Gastroesophageal sphincter (tissue), 4 donors: ENCODE data around the gene PARD6G. TPM values are rescaled to one million over a fixed set of nuclear protein-coding genes. Genes with fewer than 3 reads are reported as not detected.

Source experiments
- ATAC-seq: fragments of 150-250 bp; one replicate; pipeline ENCODE4 v1.9.1; 2016; ENCODE audit warnings: mild to moderate bottlenecking, moderate library complexity
- H3K27ac ChIP-seq, 4 donors: fragments of 200-600 bp; sonication (generic) in 3 of 4; 1 replicate in 3 of 4; 2 replicates in 1 of 4; pipeline ENCODE4 v1.5.1; 2016 to 2019
- H3K27me3 ChIP-seq: fragments of 200-600 bp; sonication (generic); one replicate; pipeline ENCODE4 v1.5.1; 2019
- H3K36me3 ChIP-seq, 2 donors: fragments of 200-600 bp; sonication (generic); one replicate each; pipeline ENCODE4 v1.5.1; 2019; ENCODE audit warnings: control low read depth in 1 of 2
- H3K4me1 ChIP-seq, 3 donors: fragments of 200-600 bp; sonication (generic); 1 replicate in 2 of 3; 2 replicates in 1 of 3; pipeline ENCODE4 v1.5.1; 2016 to 2019; ENCODE audit warnings: control low read depth in 2 of 3
- H3K4me3 ChIP-seq, 2 donors: fragments of 200-600 bp; sonication (generic); one replicate each; pipeline ENCODE4 v1.5.1; 2019; ENCODE audit warnings: mild to moderate bottlenecking in 1 of 2, moderate library complexity in 1 of 2
- H3K9me3 ChIP-seq, 3 donors: fragments of 200-600 bp; sonication (generic); one replicate each; pipeline ENCODE4 v1.5.1; 2017 to 2019; ENCODE audit warnings: control low read depth in 2 of 3
- CTCF ChIP-seq, 4 experiments: fragments of 200-600 bp in 2 of 4; fragments of 450-650 bp in 2 of 4; sonication (generic) in 1 of 4; IDR thresholded peaks; one replicate each; pipeline ENCODE4 v1.5.1; 2017 to 2019; ENCODE audit warnings: antibody characterized with exemption in 4 of 4, mild to moderate bottlenecking in 2 of 4, moderate library complexity in 2 of 4
- EP300 ChIP-seq: sonication (generic); formaldehyde crosslinking; IDR thresholded peaks from one replicate; pipeline ENCODE4 v1.6.1; 2017; ENCODE audit warnings: antibody characterized with exemption, mild to moderate bottlenecking
- POLR2A ChIP-seq, 2 donors: fragments of 450-650 bp; IDR thresholded peaks; one replicate each; pipeline ENCODE4 v1.6.1; 2017; ENCODE audit warnings: antibody characterized with exemption in 2 of 2, mild to moderate bottlenecking in 2 of 2, moderate library complexity in 1 of 2
- POLR2AphosphoS5 ChIP-seq: sonication (generic); formaldehyde crosslinking; IDR thresholded peaks from one replicate; pipeline ENCODE4 v1.6.1; 2017; ENCODE audit warnings: antibody characterized with exemption
- WGBS, 2 donors: methylation state at CpG; one replicate each; pipeline ENCODE4 v1.1.5; 2018; ENCODE audit warnings: low coverage in 1 of 2; 5-methylcytosine and 5-hydroxymethylcytosine counted together
- total RNA-seq, 4 donors: library from RNA; depleted of rRNA; stranded (reverse); fragments of >200 nt; gene quantifications; one replicate each; pipeline ENCODE4 v1.1.0, GENCODE V29; 2016

The PARD6G gene
- total RNA-seq, 4 donors from 2014 or later, result 3.7 to 14.0 (median 8.6) TPM

GRCh38 chr18:80208620-80209019, 38.7 kb downstream of the PARD6G start:
- 100% methylated on average over 2 of the region's 4 CpGs for WGBS, 2 donors
- Histone ChIP-seq H3K9me3 (no peaks in the 10 kb centered on the region), H3K36me3 (no peaks in the 10 kb centered on the region), H3K27me3 (no peaks in the 10 kb centered on the region), H3K4me1 (no peaks in the 10 kb centered on the region), H3K4me3 (no peak overlapping the region), H3K27ac (no peak overlapping the region)
- no peak for ATAC-seq
- TF ChIP-seq POLR2AphosphoS5 (no peak), CTCF (IDR thresholded peaks at IDR 0.05) (no peak), POLR2A (IDR thresholded peaks at IDR 0.05) (no peak), EP300 (no peak)

DNA sequence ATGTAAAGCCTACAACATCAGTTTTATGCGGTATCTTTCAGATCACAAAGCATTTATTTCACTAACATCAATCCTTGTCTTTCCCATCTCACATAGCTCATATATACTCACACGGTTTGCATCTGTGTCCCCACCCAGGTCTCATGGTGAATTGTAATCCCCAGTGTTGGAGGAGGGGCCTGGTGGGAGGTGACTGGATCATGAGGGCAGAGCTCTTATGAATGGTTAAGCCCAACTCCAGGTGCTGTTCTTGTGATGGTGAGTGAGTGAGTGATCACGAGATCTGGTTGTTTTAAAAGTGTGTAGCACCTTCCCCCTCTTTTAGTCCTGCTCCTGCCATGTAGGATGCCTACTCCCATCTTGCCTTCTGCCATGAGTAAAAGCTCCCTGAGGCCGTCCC, 42.0 kb downstream of the PARD6G start:
- 78 to 80% methylated on average over 2 to 3 of the region's 4 CpGs for WGBS, 2 donors
- no peak for ATAC-seq
- Histone ChIP-seq H3K9me3 (no peaks in the 10 kb centered on the region), H3K4me1 (peaks cover 0 to 15% (median 0%) of the 10 kb centered on the region in 3 donors), H3K27ac (no peak overlapping the region), H3K27me3 (no peaks in the 10 kb centered on the region), H3K36me3 (no peaks in the 10 kb centered on the region), H3K4me3 (no peak overlapping the region)
- TF ChIP-seq POLR2A (IDR thresholded peaks at IDR 0.05) (no peak), POLR2AphosphoS5 (no peak), CTCF (IDR thresholded peaks at IDR 0.05) (no peak), EP300 (no peak)

DNA sequence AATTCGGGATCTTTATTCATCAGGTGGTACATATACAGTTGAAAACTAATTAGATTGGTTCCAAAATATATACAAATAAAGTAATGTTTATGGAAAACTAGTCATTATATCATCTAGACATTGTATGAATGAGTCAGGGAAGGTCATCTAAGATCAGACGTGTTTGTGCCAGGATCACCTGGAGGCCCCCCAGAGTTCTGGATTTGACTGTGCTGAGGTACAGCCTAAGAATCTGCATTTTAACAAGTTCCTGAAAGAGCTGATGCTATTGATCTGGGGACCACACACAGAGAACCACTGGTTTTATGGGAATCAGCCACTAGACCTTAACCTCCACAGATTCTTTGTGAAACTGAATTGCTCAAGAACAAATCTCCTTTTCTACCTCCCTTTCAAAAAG, 43.2 kb downstream of the PARD6G start:
- Histone ChIP-seq H3K4me3 (no peak overlapping the region), H3K4me1 (peaks cover 0 to 15% (median 0%) of the 10 kb centered on the region in 3 donors), H3K36me3 (no peaks in the 10 kb centered on the region), H3K27ac (no peak overlapping the region), H3K9me3 (no peaks in the 10 kb centered on the region), H3K27me3 (no peaks in the 10 kb centered on the region)
- no peak for ATAC-seq
- WGBS, 2 donors, result 86 to 100% methylated on average over 1 to 2 of the region's 2 CpGs
- no peak for TF ChIP-seq POLR2AphosphoS5
- no peak for TF ChIP-seq POLR2A (IDR thresholded peaks at IDR 0.05)
- no peak for TF ChIP-seq CTCF (IDR thresholded peaks at IDR 0.05)
- no peak for TF ChIP-seq EP300

- WGBS, 2 donors, result 73 to 89% methylated on average over 6 of the region's 6 CpGs
- Histone ChIP-seq H3K27me3 (no peaks in the 10 kb centered on the region), H3K4me3 (no peak overlapping the region), H3K9me3 (no peaks in the 10 kb centered on the region), H3K27ac (no peak overlapping the region), H3K36me3 (no peaks in the 10 kb centered on the region), H3K4me1 (peaks cover 0 to 15% (median 0%) of the 10 kb centered on the region in 3 donors)
- no peak for ATAC-seq
- no peak for TF ChIP-seq POLR2A (IDR thresholded peaks at IDR 0.05)
Observed at GRCh38 chr18:80203249-80203648, 44.1 kb downstream of the PARD6G start.

- Histone ChIP-seq H3K4me1 (peaks cover 0 to 15% (median 0%) of the 10 kb centered on the region in 3 donors), H3K27ac (no peak overlapping the region), H3K27me3 (no peaks in the 10 kb centered on the region), H3K9me3 (no peaks in the 10 kb centered on the region), H3K36me3 (no peaks in the 10 kb centered on the region), H3K4me3 (no peak overlapping the region)
- TF ChIP-seq POLR2A (IDR thresholded peaks at IDR 0.05), result no peak
- no peak for TF ChIP-seq EP300
- TF ChIP-seq CTCF (IDR thresholded peaks at IDR 0.05), result no peak
- no peak for TF ChIP-seq POLR2AphosphoS5
- 90 to 95% methylated on average over 10 to 12 of the region's 12 CpGs for WGBS, 2 donors
- no peak for ATAC-seq
Observed at GRCh38 chr18:80202264-80202998, 44.9 kb downstream of the PARD6G start.
